Osteoblast (primary cell): ENCODE results near the gene TENT5A. TPM values are rescaled to one million over a fixed set of nuclear protein-coding genes. Genes with fewer than 3 reads are reported as not detected.

ENCODE experiments used
- DNase-seq: peaks from one replicate; pipeline ENCODE4 v3.0.0; 2011; ENCODE audit warnings: low spot score, mixed read lengths; ENCODE audit not compliant: insufficient read length; ENCODE audit errors: missing footprints
- H2AFZ ChIP-seq: 2 replicates; pipeline ENCODE4 v1.6.0; 2011; ENCODE audit warnings: mild to moderate bottlenecking, low read length
- H3K27ac ChIP-seq: 2 replicates; pipeline ENCODE4 v1.5.1; 2011; ENCODE audit warnings: mild to moderate bottlenecking, low read depth, low read length, moderate library complexity
- H3K27me3 ChIP-seq: 2 replicates; pipeline ENCODE4 v1.6.0; 2012; ENCODE audit warnings: mild to moderate bottlenecking, control low read depth, inconsistent platforms, low read length, moderate library complexity; ENCODE audit not compliant: insufficient read depth
- H3K36me3 ChIP-seq: 2 replicates; pipeline ENCODE4 v1.5.1; 2011; ENCODE audit warnings: mild to moderate bottlenecking, low read length, control low read depth, moderate library complexity; ENCODE audit not compliant: insufficient read depth
- H3K4me1 ChIP-seq: 2 replicates; pipeline ENCODE4 v1.5.1; 2011; ENCODE audit warnings: mild to moderate bottlenecking, low read length, control low read depth, moderate library complexity; ENCODE audit not compliant: insufficient read depth
- H3K4me2 ChIP-seq: 2 replicates; pipeline ENCODE4 v1.6.0; 2011; ENCODE audit warnings: mild to moderate bottlenecking, low read length; ENCODE audit not compliant: insufficient read depth
- H3K4me3 ChIP-seq: fragments of 200-600 bp; sonication (generic); 3 replicates; pipeline ENCODE4 v1.5.1; 2012; ENCODE audit warnings: mild to moderate bottlenecking, low read length, inconsistent platforms; ENCODE audit not compliant: insufficient read depth
- H3K79me2 ChIP-seq: 2 replicates; pipeline ENCODE4 v1.6.0; 2012; ENCODE audit warnings: mild to moderate bottlenecking, low read length, control low read depth, inconsistent platforms; ENCODE audit not compliant: insufficient read depth
- H3K9me3 ChIP-seq: 2 replicates; pipeline ENCODE4 v1.5.1; 2011; ENCODE audit warnings: low read depth, low read length, control low read depth
- H4K20me1 ChIP-seq: 2 replicates; pipeline ENCODE4 v1.6.0; 2012; ENCODE audit warnings: mild to moderate bottlenecking, low read length, control low read depth; ENCODE audit not compliant: insufficient read depth
- CTCF ChIP-seq: IDR thresholded peaks from 2 replicates; pipeline ENCODE4 v1.5.1; 2011; ENCODE audit warnings: mild to moderate bottlenecking, low read depth, low read length, moderate library complexity; ENCODE audit errors: extremely low read depth
- total RNA-seq: library from RNA; depleted of rRNA; stranded (reverse); fragments of >200 nt; gene quantifications from 2 replicates; pipeline ENCODE4 v1.2.3, GENCODE V29; 2012

The TENT5A gene
- total RNA-seq, 1 donor: 82.9 TPM

GRCh38 chr6:81797591-81797990 lies 45.1 kb upstream of the TENT5A start:
- DNase-seq: no peak
- H3K79me2 ChIP-seq: no peaks in the 10 kb centered on the region
- H3K4me1 ChIP-seq: no peaks in the 10 kb centered on the region
- no peak overlapping the region for H3K4me2 ChIP-seq
- H3K4me3 ChIP-seq: no peak overlapping the region
- no peaks in the 10 kb centered on the region for H3K27me3 ChIP-seq
- no peaks in the 10 kb centered on the region for H3K9me3 ChIP-seq
- no peak overlapping the region for H2AFZ ChIP-seq
- no peaks in the 10 kb centered on the region for H4K20me1 ChIP-seq
- no peak overlapping the region for H3K27ac ChIP-seq
- TF ChIP-seq CTCF: no peak
- H3K36me3 ChIP-seq: no peaks in the 10 kb centered on the region

DNA sequence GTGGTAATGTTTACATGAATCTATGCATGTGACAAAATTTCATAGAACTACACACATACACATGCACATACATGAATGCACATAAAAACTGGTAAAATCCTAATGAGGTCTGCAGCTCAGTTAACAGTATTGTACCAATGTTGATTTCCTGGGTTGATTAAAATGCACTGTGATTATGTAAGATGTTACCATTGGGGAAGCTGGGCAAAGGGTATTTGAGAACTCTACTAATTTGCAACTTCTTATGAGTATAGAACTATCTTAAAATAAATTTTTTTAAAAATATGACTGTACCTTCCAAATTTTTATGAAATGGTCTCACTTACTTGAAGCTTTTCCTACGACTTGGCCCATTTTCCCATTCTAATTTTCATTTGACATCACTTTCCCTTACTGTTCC lies 43.4 kb upstream of the TENT5A start:
- H3K9me3 ChIP-seq: no peaks in the 10 kb centered on the region
- no peak for TF ChIP-seq CTCF
- DNase-seq: no peak
- no peaks in the 10 kb centered on the region for H3K79me2 ChIP-seq
- H3K4me3 ChIP-seq: no peak overlapping the region
- H4K20me1 ChIP-seq: no peaks in the 10 kb centered on the region
- H2AFZ ChIP-seq: no peak overlapping the region
- no peaks in the 10 kb centered on the region for H3K4me1 ChIP-seq
- no peak overlapping the region for H3K27ac ChIP-seq
- no peaks in the 10 kb centered on the region for H3K27me3 ChIP-seq
- no peak overlapping the region for H3K4me2 ChIP-seq
- no peaks in the 10 kb centered on the region for H3K36me3 ChIP-seq

DNA sequence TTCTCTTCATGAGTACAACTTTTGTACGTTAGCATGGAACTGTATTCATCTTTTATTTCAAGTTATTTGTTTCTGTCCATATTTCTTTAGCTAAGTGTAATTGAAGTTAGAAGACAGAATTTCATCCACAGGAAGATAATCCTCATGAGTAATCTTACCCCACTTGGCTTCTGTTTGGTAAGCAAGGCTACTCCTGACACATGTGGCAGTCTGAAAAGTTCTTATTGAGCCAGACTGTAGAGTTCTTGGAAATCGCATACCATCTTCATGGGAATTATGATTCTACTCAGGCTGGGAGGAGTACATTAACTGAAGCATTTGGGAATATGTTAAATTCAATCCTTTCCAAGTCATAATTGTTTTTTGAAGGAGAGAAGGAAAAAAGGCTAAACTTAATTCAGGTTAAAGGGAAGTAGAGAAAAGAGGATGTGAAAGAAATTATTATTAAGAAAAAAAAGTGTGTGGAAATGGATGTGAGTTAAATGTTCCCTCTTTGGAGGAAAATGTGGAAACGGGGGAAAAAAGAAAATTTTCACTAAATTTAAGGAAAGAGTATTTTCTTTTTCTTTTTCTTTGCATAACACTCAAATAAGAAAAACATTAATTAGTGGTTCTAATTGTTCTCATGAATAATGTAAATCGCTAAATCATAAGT lies 41.5 kb upstream of the TENT5A start:
- H3K27ac ChIP-seq: no peak overlapping the region
- H3K79me2 ChIP-seq: no peaks in the 10 kb centered on the region
- no peaks in the 10 kb centered on the region for H4K20me1 ChIP-seq
- no peak overlapping the region for H3K4me3 ChIP-seq
- no peaks in the 10 kb centered on the region for H3K27me3 ChIP-seq
- H3K4me1 ChIP-seq: no peaks in the 10 kb centered on the region
- no peak overlapping the region for H2AFZ ChIP-seq
- H3K4me2 ChIP-seq: no peak overlapping the region
- no peaks in the 10 kb centered on the region for H3K9me3 ChIP-seq
- TF ChIP-seq CTCF: no peak
- DNase-seq: peak; percentile 8
- H3K36me3 ChIP-seq: no peaks in the 10 kb centered on the region

DNA sequence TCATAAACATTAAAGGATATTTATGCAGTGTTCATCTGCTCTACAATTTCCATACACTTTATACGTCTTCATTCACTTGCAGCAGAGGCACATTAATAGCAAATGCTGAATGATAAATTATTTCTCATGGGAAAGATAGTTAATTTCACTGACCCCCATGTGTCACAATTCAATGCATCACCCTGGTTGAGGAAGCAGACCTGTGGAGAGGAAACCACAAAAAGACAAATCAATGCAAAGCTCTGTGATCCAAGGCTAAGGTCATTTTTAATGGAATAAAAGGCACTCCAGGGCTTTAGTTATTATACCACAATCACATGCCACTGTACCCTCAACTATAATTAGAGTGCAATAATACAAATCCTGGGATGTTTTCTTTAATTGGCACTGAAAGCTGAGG lies 40.3 kb upstream of the TENT5A start:
- H3K4me3 ChIP-seq: no peak overlapping the region
- H3K4me1 ChIP-seq: peaks cover 3% of the 10 kb centered on the region
- no peaks in the 10 kb centered on the region for H3K79me2 ChIP-seq
- H3K27ac ChIP-seq: no peak overlapping the region
- TF ChIP-seq CTCF: no peak
- no peaks in the 10 kb centered on the region for H3K27me3 ChIP-seq
- H3K4me2 ChIP-seq: no peak overlapping the region
- H3K36me3 ChIP-seq: no peaks in the 10 kb centered on the region
- H2AFZ ChIP-seq: no peak overlapping the region
- no peaks in the 10 kb centered on the region for H3K9me3 ChIP-seq
- no peaks in the 10 kb centered on the region for H4K20me1 ChIP-seq
- DNase-seq: no peak
